ENCODE measurements around the gene PRPF40B.
A peak's percentile ranks its signal among the peaks of the same experiment; 100 is the strongest.
"Not testable (repeated sequence)": the region's sequence is repeated elsewhere in the genome, so short reads cannot be mapped to it uniquely, and the experiment has no call there.

Gene PRPF40B

DNA sequence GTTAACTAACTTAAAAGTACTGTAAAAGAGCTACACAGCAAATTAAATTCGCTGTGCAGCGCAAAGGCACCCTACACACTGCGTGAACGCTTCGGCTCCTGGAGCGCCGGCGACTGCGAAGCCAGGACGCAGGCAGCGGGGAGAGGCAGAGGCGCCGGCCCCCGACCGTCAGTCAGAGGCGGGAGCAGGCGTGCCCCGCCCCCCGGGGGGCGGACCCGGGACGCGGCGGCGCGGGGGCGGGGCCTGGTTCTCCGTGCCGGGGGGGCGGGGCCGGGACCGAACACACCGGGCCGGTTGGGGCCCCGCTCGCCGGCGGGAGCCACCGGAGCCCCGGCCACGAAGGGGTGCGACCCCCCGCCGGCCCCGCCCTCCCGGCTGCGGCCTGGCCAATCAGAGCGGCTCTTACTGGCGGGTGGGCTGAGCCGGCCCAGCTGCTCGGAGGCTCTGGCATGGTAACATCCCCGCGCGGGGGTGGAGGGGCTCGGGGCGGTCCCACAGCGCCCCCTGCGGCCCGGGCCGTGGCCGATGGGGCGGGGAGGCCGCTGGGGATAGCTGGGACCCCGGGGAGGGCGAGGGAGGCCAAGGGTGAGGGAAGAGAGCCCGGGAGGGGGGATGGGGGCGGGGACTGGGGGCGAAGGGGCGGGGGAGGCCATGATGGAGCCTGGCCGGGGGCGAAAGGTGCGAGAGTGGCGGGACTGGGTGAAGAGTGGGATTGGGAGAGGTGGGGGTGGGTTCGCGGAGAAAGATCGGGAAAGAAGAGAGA is at the start of gene PRPF40B:
Gene PRPF40B (plus strand): TSS at position 420 of the 763 bp plus-strand sequence. CDS start 30 bp downstream, at position 450.
- peak; percentile 49 to 53 for DNase-seq (ENCODE audit: low read depth in 2 of 2)

DNA sequence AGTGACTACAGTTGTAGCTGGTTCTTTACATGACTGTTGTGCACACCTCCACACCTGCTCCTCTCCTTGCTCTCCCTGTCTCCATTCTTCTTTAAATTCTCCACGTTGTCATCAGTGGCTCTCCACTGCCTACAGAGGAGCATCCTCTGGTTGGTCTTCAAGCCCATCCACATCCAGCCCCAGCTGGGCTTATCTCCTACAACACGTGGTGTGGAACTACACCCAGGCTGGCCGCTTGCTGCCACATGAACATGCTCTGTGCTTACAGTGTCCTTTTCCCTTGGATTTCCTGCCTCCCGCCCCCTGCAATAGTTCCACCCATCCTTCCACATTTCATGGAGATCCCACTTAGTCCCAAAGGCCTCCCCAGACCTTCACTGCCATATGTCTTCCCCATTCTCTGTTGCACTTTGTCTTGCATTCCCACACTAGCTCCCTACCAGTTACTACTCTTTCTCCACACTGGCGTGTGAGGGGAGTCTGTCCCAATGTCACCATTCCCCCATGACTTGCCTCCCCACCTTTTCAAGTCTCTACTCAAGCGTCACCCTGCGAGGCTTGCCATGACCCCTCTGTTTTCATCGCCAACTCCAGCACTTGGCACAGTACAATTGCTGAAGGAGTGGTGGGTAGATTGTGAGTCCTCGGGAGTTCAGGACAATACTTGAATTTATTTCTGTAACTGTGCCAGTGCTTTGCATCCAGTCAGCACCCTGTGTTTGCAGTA is 45.6 kb upstream of the PRPF40B start:
- no peak for DNase-seq (ENCODE audit: low read depth in 2 of 2)

DNA sequence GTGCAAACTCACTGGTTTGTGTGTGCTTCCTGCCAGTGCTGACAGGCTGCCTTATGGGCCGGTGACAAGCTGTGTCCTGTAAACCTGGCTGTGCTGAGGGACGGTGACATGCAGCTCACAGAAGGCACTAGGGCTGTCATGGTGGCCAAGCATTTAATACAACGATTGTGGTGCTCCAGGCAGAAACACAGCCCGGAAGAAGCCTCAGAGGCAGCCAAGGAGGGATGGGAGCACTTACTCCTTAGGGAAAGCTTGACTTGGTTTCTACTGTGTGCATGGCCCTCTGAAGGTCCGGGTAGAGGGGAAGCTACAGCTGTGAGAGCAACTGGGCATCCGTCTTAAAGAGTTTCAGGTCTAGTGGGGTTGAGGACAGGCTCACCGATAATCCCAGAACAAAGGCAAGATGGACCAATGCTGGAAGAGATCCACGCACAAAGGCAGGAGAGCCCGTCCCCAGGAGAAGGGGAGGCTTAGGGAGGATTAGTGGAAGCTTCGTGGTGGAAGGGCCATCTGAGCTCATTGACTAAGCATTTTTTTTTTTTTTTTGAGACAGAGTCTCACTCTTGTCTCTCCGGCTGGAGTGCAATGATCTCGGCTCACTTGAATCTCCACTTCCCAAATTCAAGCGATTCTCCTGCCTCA is 44.8 kb upstream of the PRPF40B start:
- no peak for DNase-seq (ENCODE audit: low read depth in 2 of 2)

DNA sequence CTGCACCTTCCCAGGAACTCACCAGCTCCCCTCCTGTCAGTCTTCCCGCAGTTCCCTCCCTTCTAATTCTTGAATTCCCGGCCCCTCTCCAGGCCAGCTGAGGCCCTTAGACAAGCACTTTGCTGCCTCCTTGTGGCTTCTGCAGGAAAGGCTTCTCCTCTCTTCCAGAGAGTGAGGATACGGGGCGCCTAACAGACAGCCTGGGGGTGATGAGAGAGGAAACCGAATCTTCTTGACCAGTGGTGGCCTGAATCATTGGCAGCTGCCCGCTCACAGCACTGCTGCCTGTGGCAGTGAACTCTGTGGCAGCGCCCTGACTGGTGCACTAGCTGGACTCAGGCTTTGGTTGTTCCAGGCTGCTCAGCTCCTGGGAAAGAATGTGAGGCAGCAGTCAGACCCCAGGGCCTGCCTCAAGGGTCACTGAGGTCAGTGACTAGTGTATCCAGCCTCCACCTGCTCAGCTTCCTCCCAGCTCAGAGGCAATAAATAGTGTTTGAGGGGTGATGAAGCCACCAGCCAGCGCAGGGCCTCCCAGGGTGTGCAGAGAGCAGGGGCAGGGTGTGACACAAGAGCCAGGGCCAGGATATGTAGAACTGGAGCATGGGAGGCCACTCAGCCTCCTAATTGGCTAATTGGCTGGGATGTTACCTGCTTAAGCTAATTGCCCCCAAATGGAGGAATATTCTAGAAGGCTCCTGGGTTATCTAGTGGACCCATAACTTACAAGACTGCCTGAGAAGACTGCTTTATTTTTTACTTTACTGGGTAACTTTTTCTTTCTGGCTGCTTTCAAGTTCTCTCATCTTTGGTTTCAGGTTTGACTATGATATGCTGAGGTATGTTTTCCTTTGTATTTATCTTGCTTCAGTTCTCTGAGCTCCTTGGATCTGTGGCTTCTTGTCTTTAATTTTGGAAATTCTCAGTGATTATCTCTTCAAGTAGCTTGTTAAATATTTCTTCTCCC is 42.5 kb upstream of the PRPF40B start:
- peak; percentile 19 to 30 for DNase-seq (ENCODE audit: low read depth in 2 of 2)

DNA sequence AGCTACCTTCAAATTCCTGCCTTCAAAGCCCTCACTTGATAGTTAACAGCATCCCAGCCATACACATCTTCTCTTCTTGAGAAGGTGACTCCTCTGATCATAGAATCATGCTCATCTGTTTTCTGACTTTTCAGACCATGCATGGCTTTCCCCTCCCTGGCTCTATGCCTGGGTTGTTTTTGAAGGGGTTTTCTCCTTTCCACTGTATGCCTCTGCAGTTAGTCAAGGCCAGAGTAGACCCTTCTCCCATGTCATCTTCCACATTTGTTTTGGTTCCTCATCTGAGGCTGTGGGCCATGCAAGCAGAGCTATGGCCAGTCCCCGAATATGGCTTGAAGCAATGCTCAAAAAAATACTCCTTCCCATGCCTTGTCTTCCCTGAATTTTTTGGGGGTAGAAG is 41.2 kb upstream of the PRPF40B start:
- DNase-seq (ENCODE audit: low read depth in 2 of 2): no peak

DNA sequence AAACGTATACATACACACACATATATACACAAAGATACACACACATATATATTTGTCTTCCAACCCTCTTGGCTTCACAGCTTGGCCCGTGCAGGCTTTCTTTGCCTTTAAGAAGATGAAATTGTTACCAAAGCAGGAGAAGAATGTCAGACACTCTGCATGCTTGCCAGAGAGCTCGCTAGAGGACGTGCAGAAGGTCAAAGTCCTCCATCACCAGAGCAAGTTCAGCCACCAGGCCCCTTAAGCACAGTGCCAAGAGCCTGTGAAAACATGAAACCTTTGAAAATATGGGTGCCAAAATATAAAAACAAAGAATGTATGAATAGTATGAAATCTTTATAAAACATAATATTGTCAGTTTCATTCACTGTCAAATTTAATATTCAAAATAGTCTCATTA is 40.5 kb upstream of the PRPF40B start:
- DNase-seq (ENCODE audit: low read depth in 2 of 2): no peak

DNA sequence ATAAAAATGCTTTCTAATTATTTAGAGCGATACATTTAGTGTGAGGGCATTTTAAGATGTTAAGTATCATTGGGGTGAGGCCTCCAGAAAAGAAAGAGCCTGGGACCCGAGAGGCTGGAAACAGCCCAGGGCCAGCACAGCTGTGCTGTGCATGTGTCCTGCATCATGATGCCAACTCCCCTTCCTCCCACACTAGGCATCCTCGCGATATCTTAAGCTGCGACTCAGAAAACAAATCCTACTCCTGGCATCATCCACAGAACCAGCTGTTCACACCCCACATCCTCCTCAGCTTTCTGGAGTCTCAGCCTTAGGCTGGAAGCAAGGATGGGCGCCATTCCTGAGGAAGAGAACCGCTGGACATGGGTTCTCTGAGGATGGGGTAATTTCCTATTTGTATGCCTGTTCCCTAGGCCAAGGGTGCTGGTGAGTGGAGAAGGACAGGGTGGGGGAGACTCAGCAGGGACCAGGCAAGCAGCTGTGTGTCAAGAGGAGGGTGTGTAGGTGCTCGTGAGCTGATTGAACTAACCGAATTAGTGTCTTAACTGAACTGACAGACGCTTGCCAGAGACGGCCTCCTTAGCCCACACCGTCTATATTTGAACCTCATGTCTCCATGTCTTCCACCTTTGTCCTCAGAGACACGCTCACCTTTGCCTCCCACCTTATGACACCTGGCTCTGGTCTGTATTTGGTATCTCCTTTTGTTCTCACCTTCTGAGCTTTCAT is 39.8 kb upstream of the PRPF40B start:
- no peak for DNase-seq (ENCODE audit: low read depth in 2 of 2)

DNA sequence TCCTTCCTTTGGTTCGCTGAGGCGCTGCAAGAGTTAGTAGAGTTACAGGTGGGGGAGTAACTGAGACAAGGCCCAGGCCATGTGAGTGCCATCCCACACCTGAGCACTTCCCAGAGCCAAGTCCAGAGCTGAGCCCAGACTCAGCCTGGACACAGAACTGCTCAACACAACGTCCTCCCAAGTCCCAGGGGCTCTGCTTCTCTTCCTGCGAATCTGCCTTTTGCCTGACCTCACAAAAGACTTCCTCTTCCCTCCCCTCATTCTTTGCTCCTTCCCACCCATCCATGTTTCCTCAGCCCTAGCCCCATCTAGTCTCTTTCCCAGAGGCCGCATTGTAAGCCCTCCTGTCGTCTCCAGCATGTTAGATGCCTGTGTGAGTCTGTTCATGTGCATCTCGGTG is 38.8 kb upstream of the PRPF40B start:
- DNase-seq (ENCODE audit: low read depth in 2 of 2): no peak

DNA sequence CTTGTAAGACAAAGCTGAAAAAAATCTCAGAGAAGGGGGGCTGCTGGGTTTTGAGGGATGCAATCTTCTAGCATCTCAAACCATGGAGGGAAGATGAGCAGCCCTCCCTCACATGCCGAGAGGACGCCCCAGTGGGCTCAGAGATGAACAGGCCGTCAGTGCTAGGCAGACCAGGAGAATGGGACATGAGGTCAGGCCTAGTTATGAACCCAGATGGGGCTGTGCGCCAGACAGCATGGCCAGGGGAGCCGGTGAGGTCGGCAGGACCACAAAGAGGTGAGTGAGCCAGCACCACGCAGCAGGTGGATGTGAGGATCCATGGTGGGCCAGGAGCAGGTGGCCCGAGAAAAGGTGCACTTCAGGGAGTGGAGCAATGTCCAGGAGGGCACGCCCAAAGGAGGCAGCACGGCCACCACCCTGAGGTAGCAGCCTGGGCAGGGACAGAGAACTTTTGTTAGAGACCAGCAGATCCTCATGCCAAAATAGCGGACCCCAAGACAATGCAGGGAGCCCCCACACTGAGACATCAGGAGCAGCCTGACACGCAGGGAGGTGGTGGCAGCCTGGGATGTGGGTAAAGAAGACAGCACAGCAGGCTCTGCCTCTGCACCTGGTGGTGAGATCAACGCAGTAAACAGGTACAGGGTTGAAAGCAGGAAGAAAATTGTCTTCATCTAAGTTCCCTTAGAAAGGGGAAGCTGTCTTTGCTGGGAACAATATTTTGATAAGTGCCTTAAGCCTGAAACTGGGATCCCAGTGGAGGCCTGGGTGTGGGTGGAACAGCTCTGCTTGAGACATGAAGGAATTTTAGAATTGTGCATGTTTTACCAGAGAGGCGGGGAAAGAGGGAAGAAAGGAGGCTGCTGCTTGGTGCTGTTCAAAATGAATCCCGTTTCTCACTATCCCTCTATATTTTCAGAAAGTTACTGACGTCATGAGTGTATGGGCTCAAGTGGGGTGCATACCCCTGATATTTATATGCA is 37.6 kb upstream of the PRPF40B start:
- no peak for DNase-seq (ENCODE audit: low read depth in 2 of 2)

DNA sequence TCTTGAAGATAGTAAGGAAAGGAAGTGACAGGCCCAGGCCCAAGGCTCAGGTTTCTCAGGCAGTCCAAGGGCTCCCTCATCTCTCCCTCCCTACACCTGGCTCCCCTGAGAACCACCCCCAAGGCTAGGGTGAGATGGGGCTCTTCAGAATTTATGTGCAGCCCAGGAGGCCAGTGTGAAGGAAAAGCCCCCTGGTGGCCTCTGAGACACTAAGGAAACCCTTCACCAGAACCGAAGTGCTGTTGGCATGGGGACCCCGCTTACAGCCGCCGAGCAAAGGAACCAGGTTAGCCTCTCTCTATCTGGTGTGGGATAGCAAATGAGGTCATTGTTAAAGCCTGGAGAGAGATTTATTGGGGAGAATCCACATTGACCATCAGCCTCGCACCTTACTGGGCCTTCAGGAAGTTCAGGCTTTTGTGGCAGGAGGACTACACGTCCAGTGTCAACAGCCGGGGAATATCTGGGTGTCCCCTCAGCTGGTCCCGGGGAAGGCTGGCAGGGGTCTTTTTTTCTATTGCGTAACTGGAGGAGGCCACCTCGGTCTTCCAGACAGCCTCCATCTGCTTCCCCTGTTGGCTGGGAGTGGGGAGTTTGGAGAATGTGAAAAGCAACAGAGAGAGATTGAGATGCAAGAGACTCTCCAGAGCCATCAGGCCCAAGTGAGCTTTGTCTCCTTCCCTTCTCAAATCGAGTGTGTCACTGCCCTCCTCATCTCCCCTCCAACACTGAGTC is 36.0 kb upstream of the PRPF40B start:
- no peak for DNase-seq (ENCODE audit: low read depth in 2 of 2)

DNA sequence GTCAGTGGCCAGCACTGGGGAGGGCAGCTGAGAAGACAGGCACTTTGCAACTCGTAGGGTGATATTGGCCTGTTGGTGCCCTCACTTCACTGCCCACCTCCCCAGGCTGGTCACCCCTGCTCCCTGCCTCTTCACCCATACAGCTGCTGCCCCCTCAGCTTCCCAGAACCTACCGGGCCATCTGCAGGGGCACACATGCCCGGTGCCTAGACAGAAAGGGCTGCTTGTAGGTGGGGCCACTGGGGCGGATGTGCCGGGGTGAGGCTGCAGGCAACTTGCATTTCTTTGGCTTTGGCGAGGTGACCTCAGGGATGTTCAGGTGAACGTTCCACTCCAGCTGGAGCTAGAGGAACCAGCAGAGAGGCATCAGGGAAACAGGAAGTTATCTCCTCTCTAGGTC is 35.1 kb upstream of the PRPF40B start:
- no peak for DNase-seq (ENCODE audit: low read depth in 2 of 2)

DNA sequence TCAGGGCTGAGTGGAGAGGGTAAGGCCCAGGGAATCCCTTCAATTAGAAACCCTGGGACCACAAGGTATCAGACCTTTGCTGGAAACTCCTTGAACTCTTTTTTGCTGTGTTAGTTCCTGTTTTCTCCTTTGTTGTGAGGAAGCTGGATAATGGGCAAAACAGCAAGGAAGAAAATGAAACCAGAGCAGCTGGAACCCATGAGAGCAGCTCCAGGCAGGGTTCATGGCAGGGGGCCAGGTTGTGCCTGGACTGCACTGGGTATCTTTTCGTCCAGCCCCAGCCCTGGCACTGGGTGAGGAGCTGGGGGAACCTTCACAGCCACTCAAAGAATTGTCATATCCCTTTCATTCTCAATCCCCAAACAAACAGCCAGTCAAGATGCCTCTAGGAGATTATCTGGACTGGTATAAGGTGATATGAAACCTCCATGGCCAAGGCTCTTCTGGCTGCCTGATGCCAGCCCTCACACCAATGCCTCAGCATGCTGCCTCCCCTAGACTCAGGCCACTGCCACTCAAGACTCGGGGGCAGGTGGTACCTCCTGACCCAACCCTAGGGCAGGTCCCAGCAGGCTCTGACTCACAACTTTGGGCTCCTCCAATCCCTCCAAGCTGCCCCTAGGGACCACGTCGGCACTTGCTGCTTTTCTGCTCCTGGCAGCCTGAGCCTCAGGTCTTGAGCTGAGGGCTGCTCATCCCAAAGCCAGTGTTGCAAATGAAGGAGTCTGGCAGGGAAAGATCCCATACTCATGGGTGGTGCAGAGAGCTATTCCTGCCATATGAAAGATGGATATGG is 34.4 kb upstream of the PRPF40B start:
- DNase-seq (ENCODE audit: low read depth in 2 of 2): no peak

DNA sequence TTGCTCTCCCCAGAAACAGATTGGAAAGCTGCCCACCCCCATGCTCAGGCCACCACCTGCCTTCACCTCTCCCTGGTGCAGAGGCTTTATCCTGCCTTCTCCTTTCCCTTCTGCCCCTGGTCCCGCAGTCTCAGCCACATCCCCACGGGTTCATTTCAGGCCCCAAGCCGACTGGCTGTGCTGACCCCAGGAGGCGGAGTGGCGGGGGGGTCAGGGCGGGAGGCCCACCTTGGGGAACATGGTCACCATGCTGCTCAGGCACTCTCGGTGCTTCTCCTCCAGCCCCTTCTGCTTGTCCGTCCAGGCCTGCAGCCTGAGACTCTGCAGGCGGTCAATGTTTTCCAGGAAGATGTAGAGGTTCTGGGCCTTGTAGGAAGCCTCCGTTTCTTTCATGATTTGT is 24.8 kb upstream of the PRPF40B start:
- no peak for DNase-seq (ENCODE audit: low read depth in 2 of 2)

DNA sequence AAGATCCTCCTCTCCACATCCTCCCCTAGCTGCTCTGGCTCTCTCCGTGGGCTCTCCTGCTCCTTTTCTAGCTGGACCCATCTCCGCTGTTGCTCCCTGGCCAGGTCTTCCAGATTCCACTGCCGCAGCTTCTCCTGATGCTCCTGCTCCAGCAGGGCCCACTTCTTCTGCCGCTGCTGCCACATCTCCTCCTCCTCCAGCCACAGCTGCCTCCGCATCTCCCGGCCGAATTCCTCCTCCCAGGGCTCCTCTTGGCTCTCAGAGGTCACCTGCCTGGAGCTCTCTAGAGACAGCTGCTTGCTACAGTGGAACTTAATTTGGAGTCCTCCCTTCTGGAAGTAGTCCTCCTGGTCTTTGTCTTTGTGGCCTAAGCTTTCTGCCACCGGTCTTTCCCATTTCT is 23.4 kb upstream of the PRPF40B start:
- DNase-seq (ENCODE audit: low read depth in 2 of 2): no peak

DNA sequence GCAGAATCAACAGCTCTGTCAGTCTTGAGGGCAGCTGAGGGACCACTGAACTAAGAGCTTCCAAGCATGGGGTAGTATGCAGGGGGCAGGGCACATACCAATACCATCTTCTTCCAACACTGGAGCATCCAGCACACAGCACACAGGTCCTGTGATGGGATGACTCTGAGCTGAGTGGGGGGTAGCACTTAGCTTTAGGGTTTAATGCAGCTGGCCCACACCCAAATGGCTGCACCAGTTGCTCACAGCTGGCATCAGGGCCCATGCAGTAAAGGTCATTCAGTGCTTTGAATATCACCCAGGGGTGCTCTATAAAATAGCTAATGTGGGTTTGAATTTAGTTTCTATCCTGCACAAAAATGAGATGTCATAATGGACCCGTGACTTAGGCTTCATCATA is 19.6 kb upstream of the PRPF40B start:
- DNase-seq (ENCODE audit: low read depth in 2 of 2): no peak

DNA sequence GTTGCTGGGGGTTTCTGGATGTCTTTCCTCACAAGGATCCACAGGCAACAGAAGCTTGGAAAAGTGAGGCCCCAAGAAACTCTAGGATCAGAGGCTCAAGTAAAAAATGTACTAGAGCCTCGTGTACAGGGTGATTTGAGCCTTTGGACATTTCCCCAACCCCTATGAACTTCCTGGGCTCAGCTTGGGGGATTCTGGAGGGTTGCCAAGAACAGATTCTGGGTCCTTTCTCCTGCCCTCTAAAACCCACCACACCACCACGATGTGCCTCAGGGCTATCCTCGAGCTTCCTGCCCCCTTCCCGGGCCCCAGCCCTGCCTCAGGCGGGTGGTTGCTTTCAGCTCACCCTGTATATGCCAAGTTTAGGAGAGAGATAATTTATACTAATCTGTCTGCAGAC is 18.5 kb upstream of the PRPF40B start:
- DNase-seq (ENCODE audit: low read depth in 2 of 2): no peak

DNA sequence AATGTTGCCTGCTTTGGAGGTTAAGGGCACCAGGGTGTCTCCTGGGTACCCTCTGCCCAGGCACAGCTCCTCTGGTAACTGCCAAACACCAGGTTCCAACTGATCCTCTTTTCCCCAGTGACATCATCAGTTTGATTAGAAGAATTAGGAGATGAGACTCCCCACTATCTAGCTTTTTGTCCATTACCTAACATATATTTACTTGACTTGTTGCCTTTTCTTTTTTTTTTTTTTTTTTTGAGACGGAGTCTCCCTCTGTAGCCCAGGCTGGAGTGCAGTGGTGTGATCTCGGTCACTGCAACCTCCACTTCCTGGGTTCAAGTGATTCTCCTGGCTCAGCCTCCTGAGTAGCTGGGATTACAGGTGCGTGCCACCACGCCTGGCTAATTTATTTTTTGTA is 17.8 kb upstream of the PRPF40B start, which contains the start of gene FAM186B:
Gene FAM186B (minus strand): TSS at position 101 of the 400 bp plus-strand sequence. CDS start 162 bp downstream, outside the sequence.
- not testable (repeated sequence) for DNase-seq (ENCODE audit: low read depth in 2 of 2)

All from fibroblast of skin of left biceps (primary cell).